ENCODE measurements around the gene GYG1. TPM values are rescaled to one million over a fixed set of nuclear protein-coding genes. Genes with fewer than 3 reads are reported as not detected.

Gene GYG1
- 13.1 and 24.4 TPM in 2 replicates for total RNA-seq

DNA sequence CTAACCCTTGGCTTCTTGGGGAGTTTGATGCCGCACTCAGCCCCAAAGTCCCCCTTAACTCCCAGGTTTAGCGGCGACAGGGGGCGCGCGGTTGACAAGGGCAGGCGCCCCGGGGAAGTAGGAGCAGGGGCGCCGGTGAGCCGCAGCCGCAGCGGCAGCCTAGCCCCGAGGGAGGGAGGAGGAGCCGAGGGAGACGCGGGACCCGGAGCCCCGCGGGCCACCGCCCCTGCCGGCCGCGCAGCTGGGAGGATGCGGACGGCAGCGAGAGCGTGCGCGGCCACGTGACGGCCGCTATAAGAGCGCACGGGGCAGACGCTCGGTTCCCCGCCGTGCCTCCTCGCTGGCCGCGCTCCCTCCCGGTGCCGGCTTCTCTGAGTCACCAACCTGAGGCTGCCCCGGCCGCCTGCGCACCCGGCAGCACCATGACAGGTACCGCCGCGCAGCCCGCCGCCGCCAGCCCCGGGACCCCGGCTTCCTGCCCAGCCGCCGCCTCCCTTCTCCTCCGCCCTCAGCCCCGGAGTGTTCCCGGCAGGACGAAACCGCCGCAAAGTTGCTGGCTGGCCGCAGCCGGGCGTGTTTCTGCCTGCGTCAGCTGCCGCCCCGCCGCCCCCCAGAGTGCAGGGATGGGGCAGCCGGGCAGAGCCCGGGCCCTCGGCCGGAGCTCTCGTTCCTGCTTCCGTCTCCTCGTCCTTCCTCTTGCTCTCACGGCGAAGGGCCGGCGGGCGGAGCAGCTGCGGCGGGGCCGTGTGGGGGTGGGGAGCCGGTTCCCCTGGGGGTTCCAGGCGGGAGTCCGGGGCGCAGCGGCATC is at the start of gene GYG1:
Gene GYG1, plus strand, starts transcription at position 322 of the 808 bp plus-strand sequence. Its CDS starts 101 bp downstream, at position 423.

Other genes starting within 250 kb of the GYG1 start
- gene CPB1, start 163.7 kb upstream of the GYG1 start, total RNA-seq = not detected in 2 replicates
- gene CPA3, start 126.2 kb upstream of the GYG1 start, total RNA-seq = not detected in 2 replicates
- 13.5 and 14.4 TPM in 2 replicates for gene HLTF, start 95.0 kb downstream of the GYG1 start, total RNA-seq
- 11.7 and 13.5 TPM in 2 replicates for gene HPS3, start 138.1 kb downstream of the GYG1 start, total RNA-seq
- gene CP, start 230.3 kb downstream of the GYG1 start, total RNA-seq = 0.21 and 1.1 TPM in 2 replicates